ENCODE measurements around the gene PPM1F.
"Not testable (repeated sequence)": the region's sequence is repeated elsewhere in the genome, so short reads cannot be mapped to it uniquely, and the experiment has no call there.

The PPM1F gene

GRCh38 chr22:21909871-21910270, 42.8 kb downstream of the PPM1F start:
- no peak overlapping the region for H3K4me3 ChIP-seq (ENCODE audit: low read depth, low read length)
- TF ChIP-seq CTCF (conservative IDR thresholded peaks at IDR 0.05; ENCODE audit: low read depth, low read length), result no peak
- no peak for DNase-seq (ENCODE audit: low read depth)

- TF ChIP-seq CTCF (conservative IDR thresholded peaks at IDR 0.05; ENCODE audit: low read depth, low read length), result no peak
- H3K4me3 ChIP-seq (ENCODE audit: low read depth, low read length), result no peak overlapping the region
- no peak for DNase-seq (ENCODE audit: low read depth)
Measured at GRCh38 chr22:21907638-21908522, 44.8 kb downstream of the PPM1F start.

- H3K4me3 ChIP-seq (ENCODE audit: low read depth, low read length); DNase-seq (ENCODE audit: low read depth): not testable (repeated sequence)
Measured at GRCh38 chr22:21905234-21905633, 47.4 kb downstream of the PPM1F start.

GRCh38 chr22:21904250-21904789, 48.3 kb downstream of the PPM1F start:
- DNase-seq (ENCODE audit: low read depth), result no peak
- no peak overlapping the region for H3K4me3 ChIP-seq (ENCODE audit: low read depth, low read length)
- TF ChIP-seq CTCF (conservative IDR thresholded peaks at IDR 0.05; ENCODE audit: low read depth, low read length), result no peak

- no peak overlapping the region for H3K4me3 ChIP-seq (ENCODE audit: low read depth, low read length)
- TF ChIP-seq CTCF (conservative IDR thresholded peaks at IDR 0.05; ENCODE audit: low read depth, low read length), result no peak
- DNase-seq (ENCODE audit: low read depth), result no peak
Measured at GRCh38 chr22:21903283-21903682, 49.4 kb downstream of the PPM1F start.

GRCh38 chr22:21902296-21903087, 50.2 kb downstream of the PPM1F start:
- TF ChIP-seq CTCF (conservative IDR thresholded peaks at IDR 0.05; ENCODE audit: low read depth, low read length), result no peak
- H3K4me3 ChIP-seq (ENCODE audit: low read depth, low read length), result no peak overlapping the region
- DNase-seq (ENCODE audit: low read depth), result no peak

- no peak for DNase-seq (ENCODE audit: low read depth)
- no peak overlapping the region for H3K4me3 ChIP-seq (ENCODE audit: low read depth, low read length)
- no peak for TF ChIP-seq CTCF (conservative IDR thresholded peaks at IDR 0.05; ENCODE audit: low read depth, low read length)
Measured at GRCh38 chr22:21898354-21898896, 54.2 kb downstream of the PPM1F start.
